ENCODE data around the gene GANC. TPM values are rescaled to one million over a fixed set of nuclear protein-coding genes. Genes with fewer than 3 reads are reported as not detected.

Gene GANC
- polyA plus RNA-seq, 2 of the 4 experiments (the other 2 are of a cell fraction) = 8.0 to 9.4 TPM

GRCh38 chr15:42273900-42274701 lies 1.1 kb downstream of the GANC start:
- H3K9me3 ChIP-seq = no peaks in the 10 kb centered on the region
- 0 out of 3 replicates have a peak, but pooled peaks cover 13% of the 10 kb centered on the region for H3K4me1 ChIP-seq
- WGBS (ENCODE audit: missing lambda C conversion rate) = 4% methylated on average over 26 of the region's 27 CpGs
- ChIA-PET CTCF (interaction anchor here (0.5 kb wide), 1 partner anchor 709 kb away, joined by 3 read pairs; no protein-coding TSS in a partner anchor), POLR2A (interaction anchor here (0.9 to 2.2 kb wide), 17 partner anchors 9 to 500 kb away, joined by 3 to 15 read pairs (median 4); partner anchors contain the start of genes MAPKBP1, SNAP23, STARD9 and VPS39)
- H3K4me2 ChIP-seq = peak overlapping the region; percentile 95
- ATAC-seq = peak; percentile 39 to 65
- H3K4me3 ChIP-seq = peak overlapping the region; percentile 92
- no peak for TF ChIP-seq RARB (CRISPR knock-in tag; IDR thresholded peaks at IDR 0.05)
- no peak for TF ChIP-seq ZSCAN20 (CRISPR knock-in tag; IDR thresholded peaks at IDR 0.05)
- no peak for TF ChIP-seq EP300 (IDR thresholded peaks at IDR 0.05)
- no peak for TF ChIP-seq HDAC2 (IDR thresholded peaks at IDR 0.05)
- TF ChIP-seq CEBPB (IDR thresholded peaks at IDR 0.05) = no peak
- TF ChIP-seq MAFK (IDR thresholded peaks at IDR 0.05; ENCODE audit: partially characterized antibody) = peak; percentile 15
- DNase-seq (ENCODE audit: low read depth in 1 of 2, low spot score in 1 of 2) = peak; percentile 13 to 39
- peak overlapping the region; percentile 96 to 99 for H3K27ac ChIP-seq
- no peak for FAIRE-seq

- H3K4me2 ChIP-seq = peak overlapping the region; percentile 95
- ChIA-PET CTCF (no interaction called here), POLR2A (no interaction called here)
- FAIRE-seq (no peak), ATAC-seq (no peak), DNase-seq (ENCODE audit: low read depth in 1 of 2, low spot score in 1 of 2) (no peak)
- TF ChIP-seq SMC3 (IDR thresholded peaks at IDR 0.05) (no peak), NPAS2 (CRISPR knock-in tag; IDR thresholded peaks at IDR 0.05; ENCODE audit: borderline replicate concordance) (no peak), FOSB (CRISPR knock-in tag; IDR thresholded peaks at IDR 0.05) (no peak), EHMT2 (IDR thresholded peaks at IDR 0.05; ENCODE audit: low read depth) (no peak), EHF (CRISPR knock-in tag; IDR thresholded peaks at IDR 0.05) (no peak), MYC (IDR thresholded peaks at IDR 0.05; ENCODE audit: borderline replicate concordance, low read length) (no peak), ZC3H11A (IDR thresholded peaks at IDR 0.05) (no peak), HOXA7 (CRISPR knock-in tag; IDR thresholded peaks at IDR 0.05) (no peak)
- 0 out of 3 replicates have a peak, but pooled peaks cover 13% of the 10 kb centered on the region for H3K4me1 ChIP-seq
- peak overlapping the region; percentile 96 to 99 for H3K27ac ChIP-seq
- 8% methylated on average over 6 of the region's 6 CpGs for WGBS (ENCODE audit: missing lambda C conversion rate)
- H3K9me3 ChIP-seq = no peaks in the 10 kb centered on the region
- peak overlapping the region; percentile 92 for H3K4me3 ChIP-seq
Observed at GRCh38 chr15:42274702-42274989, 1.6 kb downstream of the GANC start.

DNA sequence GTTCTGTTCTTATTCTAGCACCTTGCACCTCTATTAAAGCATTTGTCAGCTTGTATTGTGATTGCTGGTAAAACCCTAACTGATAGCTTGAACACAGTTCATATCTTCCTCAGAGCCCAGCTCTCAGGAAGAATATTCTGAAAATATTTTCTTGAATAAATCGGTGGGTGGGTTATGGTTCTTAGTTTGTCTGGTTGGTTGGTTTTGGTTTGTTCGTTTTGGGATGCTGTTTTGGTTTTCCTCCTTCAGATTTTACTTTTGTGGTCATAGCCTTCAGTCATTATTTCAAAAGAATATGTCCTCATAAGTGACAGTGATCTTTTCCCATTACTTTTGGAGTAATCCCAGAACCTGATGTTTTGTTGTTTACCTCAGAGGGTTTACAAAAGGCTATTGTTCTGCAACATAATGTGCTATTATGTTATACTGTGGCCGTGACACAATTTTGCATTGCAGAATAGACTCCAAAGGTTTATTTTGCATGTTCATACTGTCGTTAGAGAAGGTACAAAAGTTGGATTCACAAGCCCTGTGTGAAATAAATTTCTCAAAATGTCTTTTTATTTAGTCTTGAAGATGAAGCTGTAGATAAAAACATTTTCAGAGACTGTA lies 2.9 kb downstream of the GANC start:
- Histone ChIP-seq H3K9me3 (no peaks in the 10 kb centered on the region), H3K4me1 (0 out of 3 replicates have a peak, but pooled peaks cover 11% of the 10 kb centered on the region), H3K27ac (peak overlapping the region; percentile 96 to 99), H3K4me3 (no peak overlapping the region; the same call in 2 of the 3 replicates), H3K4me2 (peak overlapping the region; percentile 95)
- TF ChIP-seq RAD21 (conservative IDR thresholded peaks at IDR 0.05 in 1 of 2, IDR thresholded peaks at IDR 0.05 in 1 of 2) (no peak), ZC3H11A (IDR thresholded peaks at IDR 0.05) (no peak), MYC (IDR thresholded peaks at IDR 0.05; ENCODE audit: borderline replicate concordance, low read length) (no peak), GATA3 (IDR thresholded peaks at IDR 0.05; ENCODE audit: borderline replicate concordance) (no peak), EP300 (IDR thresholded peaks at IDR 0.05) (no peak), CBX2 (IDR thresholded peaks at IDR 0.05; ENCODE audit: borderline replicate concordance, low read depth) (no peak)
- ChIA-PET POLR2A (no interaction called here), CTCF (interaction anchor here (1.0 kb wide), 1 partner anchor 18 kb away, joined by 4 read pairs; no protein-coding TSS in a partner anchor)
- no peak for DNase-seq (ENCODE audit: low read depth in 1 of 2, low spot score in 1 of 2)
- 32% methylated on average over 4 of the region's 4 CpGs for WGBS (ENCODE audit: missing lambda C conversion rate)
- ATAC-seq = no peak
- FAIRE-seq = no peak

DNA sequence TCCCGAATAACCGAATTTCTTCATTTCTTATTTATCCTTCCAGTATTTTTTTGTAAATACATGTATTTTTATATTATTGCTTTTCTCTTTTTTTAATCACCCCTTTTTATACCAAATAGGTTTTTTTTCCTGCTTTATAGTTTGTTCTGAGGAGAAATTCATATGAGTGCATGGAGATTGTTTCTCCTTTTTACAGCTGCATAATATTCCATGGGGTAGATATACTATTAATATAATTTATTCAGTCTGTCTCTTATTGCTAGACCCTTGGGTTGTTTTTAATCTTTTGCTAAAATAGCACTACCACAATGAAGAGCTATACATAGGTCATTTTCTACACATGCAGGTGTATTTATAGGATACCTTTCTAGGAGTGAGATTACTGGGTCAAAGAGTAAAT lies 3.8 kb downstream of the GANC start:
- no peak for TF ChIP-seq NR3C1 (IDR thresholded peaks at IDR 0.05)
- TF ChIP-seq NPAS2 (CRISPR knock-in tag; IDR thresholded peaks at IDR 0.05; ENCODE audit: borderline replicate concordance) = no peak
- TF ChIP-seq ESRRA (IDR thresholded peaks at IDR 0.05; ENCODE audit: borderline replicate concordance, low read length) = no peak
- no peak for TF ChIP-seq RFX5 (IDR thresholded peaks at IDR 0.05)
- FAIRE-seq (no peak), ATAC-seq (no peak), DNase-seq (ENCODE audit: low read depth in 1 of 2, low spot score in 1 of 2) (no peak)
- H3K4me2 ChIP-seq = no peak overlapping the region
- H3K9me3 ChIP-seq = no peaks in the 10 kb centered on the region
- WGBS (ENCODE audit: missing lambda C conversion rate) = 97% methylated on average over 2 of the region's 2 CpGs
- ChIA-PET POLR2A (no interaction called here), CTCF (interaction anchor here (1.0 kb wide), 1 partner anchor 19 kb away, joined by 4 read pairs; no protein-coding TSS in a partner anchor)
- no peak overlapping the region for H3K27ac ChIP-seq
- H3K4me1 ChIP-seq = 0 out of 3 replicates have a peak, but pooled peaks cover 5% of the 10 kb centered on the region
- no peak overlapping the region for H3K4me3 ChIP-seq

Data from A549 (cell line).